Measurements from ENCODE around the gene LRCH4.
"Not testable (repeated sequence)": the region's sequence is repeated elsewhere in the genome, so short reads cannot be mapped to it uniquely, and the experiment has no call there.

The LRCH4 gene

GRCh38 chr7:100568896-100569844 lies 16.8 kb downstream of the LRCH4 start:
- TF ChIP-seq, protein P1, sequence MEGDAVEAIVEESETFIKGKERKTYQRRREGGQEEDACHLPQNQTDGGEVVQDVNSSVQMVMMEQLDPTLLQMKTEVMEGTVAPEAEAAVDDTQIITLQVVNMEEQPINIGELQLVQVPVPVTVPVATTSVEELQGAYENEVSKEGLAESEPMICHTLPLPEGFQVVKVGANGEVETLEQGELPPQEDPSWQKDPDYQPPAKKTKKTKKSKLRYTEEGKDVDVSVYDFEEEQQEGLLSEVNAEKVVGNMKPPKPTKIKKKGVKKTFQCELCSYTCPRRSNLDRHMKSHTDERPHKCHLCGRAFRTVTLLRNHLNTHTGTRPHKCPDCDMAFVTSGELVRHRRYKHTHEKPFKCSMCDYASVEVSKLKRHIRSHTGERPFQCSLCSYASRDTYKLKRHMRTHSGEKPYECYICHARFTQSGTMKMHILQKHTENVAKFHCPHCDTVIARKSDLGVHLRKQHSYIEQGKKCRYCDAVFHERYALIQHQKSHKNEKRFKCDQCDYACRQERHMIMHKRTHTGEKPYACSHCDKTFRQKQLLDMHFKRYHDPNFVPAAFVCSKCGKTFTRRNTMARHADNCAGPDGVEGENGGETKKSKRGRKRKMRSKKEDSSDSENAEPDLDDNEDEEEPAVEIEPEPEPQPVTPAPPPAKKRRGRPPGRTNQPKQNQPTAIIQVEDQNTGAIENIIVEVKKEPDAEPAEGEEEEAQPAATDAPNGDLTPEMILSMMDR (IDR thresholded peaks at IDR 0.05; ENCODE audit: extremely low read depth, missing control alignments): peak; percentile 31
- DNase-seq (ENCODE audit: low spot score): peak; percentile 75

DNA sequence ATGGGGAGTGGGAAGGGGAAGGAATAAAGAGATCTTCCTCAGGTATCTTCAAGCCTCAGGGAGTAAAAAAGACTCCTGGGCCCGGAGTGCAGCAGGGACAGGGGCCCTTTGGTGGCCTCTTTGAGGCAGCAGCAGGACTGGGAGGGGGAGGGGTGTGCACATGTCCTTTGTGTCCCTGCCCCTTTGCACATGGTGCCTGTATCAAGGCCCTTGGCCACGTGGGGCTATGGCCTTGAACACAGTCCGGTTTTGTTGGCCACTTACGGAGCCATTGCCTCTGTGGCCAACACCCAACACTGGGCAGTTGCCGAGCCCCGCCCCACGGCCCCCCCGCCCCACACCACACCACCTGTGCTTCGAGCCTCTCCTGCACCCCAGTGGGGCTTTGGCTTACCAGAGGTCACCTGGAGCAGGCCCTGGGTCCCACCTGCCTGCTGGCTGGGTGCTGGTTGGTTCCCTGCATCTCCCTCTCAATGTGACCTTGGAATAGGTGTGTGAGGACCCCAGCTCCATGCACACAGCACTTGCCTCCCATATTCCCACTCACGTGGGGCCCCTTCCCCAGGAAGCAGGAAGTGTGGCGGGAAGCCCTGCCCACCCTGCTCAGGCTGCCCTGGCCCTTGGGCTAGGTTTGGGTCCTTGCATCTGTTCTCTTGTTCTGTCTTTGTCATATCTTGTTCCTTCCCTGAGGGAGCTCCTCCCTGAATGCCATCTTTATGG lies 17.6 kb downstream of the LRCH4 start:
- DNase-seq (ENCODE audit: low spot score): no peak
- TF ChIP-seq, protein P1 (IDR thresholded peaks at IDR 0.05; ENCODE audit: extremely low read depth, missing control alignments): no peak

DNA sequence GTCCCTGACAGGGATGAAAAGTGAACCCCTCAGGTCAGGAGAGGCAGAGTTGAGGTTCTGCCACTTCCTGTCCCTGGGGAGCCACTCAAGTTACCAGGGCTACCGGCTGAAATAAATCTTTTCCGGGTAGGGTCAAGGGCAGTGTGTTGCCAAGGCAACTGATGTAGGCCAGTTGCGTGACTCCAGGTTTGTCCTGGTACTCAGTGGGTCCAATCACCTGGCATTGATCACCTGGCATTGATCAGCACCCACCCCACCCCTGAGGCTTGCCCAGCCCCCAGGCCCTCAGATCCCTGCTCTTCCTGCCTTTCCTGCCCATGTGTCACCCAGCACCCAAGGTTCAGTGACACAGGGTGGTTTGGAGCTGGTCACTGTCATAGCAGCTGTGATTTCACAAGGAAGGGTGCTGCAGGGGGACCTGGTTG lies 18.2 kb downstream of the LRCH4 start:
- DNase-seq (ENCODE audit: low spot score): no peak
- TF ChIP-seq, protein P1 (IDR thresholded peaks at IDR 0.05; ENCODE audit: extremely low read depth, missing control alignments): no peak

DNA sequence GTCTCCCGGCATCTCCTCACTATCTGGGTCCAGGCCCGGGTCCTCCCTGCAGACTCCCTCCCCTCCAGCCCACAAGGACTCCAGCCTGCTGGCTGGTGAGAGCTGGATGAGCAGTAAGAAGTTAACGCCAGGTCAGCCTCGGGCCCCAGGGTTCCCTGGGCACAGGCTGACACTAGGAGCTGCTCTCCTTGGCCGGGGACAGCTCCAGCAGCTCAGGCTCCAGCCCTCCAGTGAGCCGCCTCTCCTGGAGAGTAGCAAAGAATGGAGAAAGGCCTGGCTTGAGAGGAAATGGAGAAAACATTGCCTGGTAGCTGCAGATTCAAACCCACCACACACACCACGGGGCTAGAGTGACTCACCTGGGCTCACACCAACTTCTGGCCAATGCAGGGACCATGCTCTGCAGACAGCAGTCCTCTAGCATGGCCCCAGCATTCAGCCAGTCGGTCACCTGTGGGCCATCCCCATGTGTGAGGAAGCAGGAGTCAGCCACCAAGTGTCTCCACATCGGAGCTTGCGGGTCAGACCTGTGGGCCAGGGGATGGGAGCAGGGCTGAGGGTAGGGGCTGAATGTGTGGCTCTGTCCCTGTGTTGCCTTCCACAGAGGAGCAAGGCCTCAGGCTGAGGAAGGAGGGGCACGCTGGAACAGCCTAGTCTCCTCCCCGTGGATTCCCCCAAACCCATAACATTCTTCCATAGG lies 18.7 kb downstream of the LRCH4 start:
- TF ChIP-seq, protein P1 (IDR thresholded peaks at IDR 0.05; ENCODE audit: extremely low read depth, missing control alignments): no peak
- no peak for DNase-seq (ENCODE audit: low spot score)

DNA sequence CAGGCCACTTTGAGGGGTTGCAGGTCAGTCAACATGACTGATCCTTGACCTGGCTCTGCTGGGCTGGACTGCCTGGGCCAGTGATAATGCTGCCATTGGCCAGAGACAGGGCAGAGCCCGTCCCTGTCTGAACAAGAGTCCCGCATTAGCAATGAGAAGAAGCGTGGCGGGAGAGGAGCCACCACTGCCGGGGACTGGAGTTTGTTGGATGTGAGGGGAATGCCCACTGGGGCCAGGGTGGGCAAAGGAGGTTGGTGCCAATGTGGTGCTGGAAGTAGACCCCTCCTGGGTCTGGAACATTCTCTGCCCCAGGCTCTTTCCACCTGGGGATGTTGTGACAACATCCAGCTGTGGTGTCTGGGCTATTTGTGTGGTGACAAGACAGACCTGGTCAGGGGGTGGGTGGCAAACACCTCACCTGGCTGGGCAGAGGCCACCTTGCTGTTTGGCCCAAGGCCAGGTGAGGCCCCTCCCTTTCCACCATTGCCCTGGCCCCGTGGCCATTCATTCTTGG lies 19.9 kb downstream of the LRCH4 start:
- DNase-seq (ENCODE audit: low spot score): no peak
- TF ChIP-seq, protein P1 (IDR thresholded peaks at IDR 0.05; ENCODE audit: extremely low read depth, missing control alignments): no peak

GRCh38 chr7:100565133-100565571 lies 20.8 kb downstream of the LRCH4 start:
- DNase-seq (ENCODE audit: low spot score): no peak
- TF ChIP-seq, protein P1 (IDR thresholded peaks at IDR 0.05; ENCODE audit: extremely low read depth, missing control alignments): no peak

DNA sequence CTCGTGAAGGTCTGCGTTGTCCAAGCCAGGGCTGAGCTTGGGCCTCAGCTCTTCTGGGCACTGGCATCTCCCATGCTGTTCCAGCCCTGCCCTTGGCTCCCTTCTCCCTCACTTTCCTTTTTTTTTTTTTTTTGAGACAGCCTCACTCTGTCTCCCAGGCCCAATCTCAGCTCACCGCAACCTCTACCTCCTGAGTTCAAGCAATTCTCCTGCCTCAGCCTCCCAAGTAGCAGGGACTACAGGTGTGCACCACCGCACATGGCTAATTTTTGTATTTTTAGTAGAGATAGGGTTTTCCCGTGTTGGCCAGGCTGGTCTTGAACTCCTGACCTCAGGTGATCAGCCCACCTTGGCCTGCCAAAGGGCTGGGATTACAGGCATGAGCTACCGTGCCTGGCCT lies 21.5 kb downstream of the LRCH4 start:
- not testable (repeated sequence) for DNase-seq (ENCODE audit: low spot score)

Data from GM20000 (cell line).